SK-N-SH (cell line): ENCODE data around the gene SMIM12.

ENCODE experiments used
- CHD2 ChIP-seq: fragments of 150-350 bp; IDR thresholded peaks from 2 replicates; pipeline ENCODE4 v1.6.1; 2018; ENCODE audit warnings: low read length; ENCODE audit not compliant: partially characterized antibody
- EP300 ChIP-seq, 2 experiments: IDR thresholded peaks; 2 replicates each; pipeline versions ENCODE4 v1.4.0 to v1.6.1; 2012; ENCODE audit warnings: borderline replicate concordance in 1 of 2, low read depth in 1 of 2, low read length in 1 of 2
- MEF2A ChIP-seq: IDR thresholded peaks from 2 replicates; pipeline ENCODE4 v1.4.0; 2012; ENCODE audit warnings: low read depth, borderline replicate concordance
- POLR2AphosphoS5 ChIP-seq: IDR thresholded peaks from 2 replicates; pipeline ENCODE4 v1.6.1; 2012; ENCODE audit warnings: low read depth, low read length
- RFX5 ChIP-seq: IDR thresholded peaks from 2 replicates; pipeline ENCODE4 v1.6.1; 2012; ENCODE audit warnings: mild to moderate bottlenecking, improper control_type of control experiment, low read length
- SMC3 ChIP-seq: IDR thresholded peaks from 2 replicates; pipeline ENCODE4 v1.6.1; 2012; ENCODE audit warnings: low read depth, low read length, improper control_type of control experiment
- TAF1 ChIP-seq: IDR thresholded peaks from 2 replicates; pipeline ENCODE4 v1.6.1; 2012; ENCODE audit warnings: low read depth, mild to moderate bottlenecking, low read length, moderate library complexity, borderline replicate concordance
- TCF12 ChIP-seq: IDR thresholded peaks from 2 replicates; pipeline ENCODE4 v1.4.0; 2012
- YY1 ChIP-seq: IDR thresholded peaks from 2 replicates; pipeline ENCODE4 v1.4.0; 2012; ENCODE audit warnings: low read depth, mild to moderate bottlenecking
- TF ChIP-seq, protein P1 (sequence below): fragments of 200-600 bp; sonication (generic); IDR thresholded peaks from 2 replicates; pipeline ENCODE4 v1.6.1; 2017; ENCODE audit warnings: antibody characterized with exemption, mild to moderate bottlenecking, moderate library complexity
- TF ChIP-seq, protein P2 (sequence below): IDR thresholded peaks from 2 replicates; pipeline ENCODE4 v1.4.0; 2012; ENCODE audit warnings: low read depth, borderline replicate concordance

DNA sequence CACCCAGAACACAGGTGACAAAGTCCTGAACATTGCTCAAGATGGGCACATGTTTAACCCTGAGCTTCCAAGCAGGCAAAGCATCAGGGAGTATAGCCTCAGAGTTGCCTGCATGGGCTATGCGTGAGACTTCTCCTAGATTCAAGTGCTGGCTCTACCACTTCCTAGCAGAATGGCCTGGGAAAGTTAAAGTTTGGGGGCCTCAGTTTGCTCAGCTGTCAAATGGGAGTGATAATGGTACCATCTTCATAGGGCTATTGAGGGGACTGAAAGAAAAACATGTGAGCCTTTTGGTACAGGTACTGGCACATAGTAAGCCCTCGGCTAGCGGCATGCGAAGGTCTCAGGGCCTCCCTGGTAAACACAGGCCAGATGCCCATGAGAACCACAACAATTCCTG is 28.0 kb upstream of the SMIM12 start:
- TF ChIP-seq, protein P1, sequence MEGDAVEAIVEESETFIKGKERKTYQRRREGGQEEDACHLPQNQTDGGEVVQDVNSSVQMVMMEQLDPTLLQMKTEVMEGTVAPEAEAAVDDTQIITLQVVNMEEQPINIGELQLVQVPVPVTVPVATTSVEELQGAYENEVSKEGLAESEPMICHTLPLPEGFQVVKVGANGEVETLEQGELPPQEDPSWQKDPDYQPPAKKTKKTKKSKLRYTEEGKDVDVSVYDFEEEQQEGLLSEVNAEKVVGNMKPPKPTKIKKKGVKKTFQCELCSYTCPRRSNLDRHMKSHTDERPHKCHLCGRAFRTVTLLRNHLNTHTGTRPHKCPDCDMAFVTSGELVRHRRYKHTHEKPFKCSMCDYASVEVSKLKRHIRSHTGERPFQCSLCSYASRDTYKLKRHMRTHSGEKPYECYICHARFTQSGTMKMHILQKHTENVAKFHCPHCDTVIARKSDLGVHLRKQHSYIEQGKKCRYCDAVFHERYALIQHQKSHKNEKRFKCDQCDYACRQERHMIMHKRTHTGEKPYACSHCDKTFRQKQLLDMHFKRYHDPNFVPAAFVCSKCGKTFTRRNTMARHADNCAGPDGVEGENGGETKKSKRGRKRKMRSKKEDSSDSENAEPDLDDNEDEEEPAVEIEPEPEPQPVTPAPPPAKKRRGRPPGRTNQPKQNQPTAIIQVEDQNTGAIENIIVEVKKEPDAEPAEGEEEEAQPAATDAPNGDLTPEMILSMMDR: no peak
- TF ChIP-seq SMC3 (no peak), EP300 (IDR thresholded peaks at IDR 0.05; ENCODE audit: borderline replicate concordance in 1 of 2, low read depth in 1 of 2, low read length in 1 of 2) (no peak), MEF2A (no peak), RFX5 (no peak), TAF1 (no peak), TCF12 (no peak), YY1 (no peak), POLR2AphosphoS5 (no peak), CHD2 (no peak)
- TF ChIP-seq, protein P2, sequence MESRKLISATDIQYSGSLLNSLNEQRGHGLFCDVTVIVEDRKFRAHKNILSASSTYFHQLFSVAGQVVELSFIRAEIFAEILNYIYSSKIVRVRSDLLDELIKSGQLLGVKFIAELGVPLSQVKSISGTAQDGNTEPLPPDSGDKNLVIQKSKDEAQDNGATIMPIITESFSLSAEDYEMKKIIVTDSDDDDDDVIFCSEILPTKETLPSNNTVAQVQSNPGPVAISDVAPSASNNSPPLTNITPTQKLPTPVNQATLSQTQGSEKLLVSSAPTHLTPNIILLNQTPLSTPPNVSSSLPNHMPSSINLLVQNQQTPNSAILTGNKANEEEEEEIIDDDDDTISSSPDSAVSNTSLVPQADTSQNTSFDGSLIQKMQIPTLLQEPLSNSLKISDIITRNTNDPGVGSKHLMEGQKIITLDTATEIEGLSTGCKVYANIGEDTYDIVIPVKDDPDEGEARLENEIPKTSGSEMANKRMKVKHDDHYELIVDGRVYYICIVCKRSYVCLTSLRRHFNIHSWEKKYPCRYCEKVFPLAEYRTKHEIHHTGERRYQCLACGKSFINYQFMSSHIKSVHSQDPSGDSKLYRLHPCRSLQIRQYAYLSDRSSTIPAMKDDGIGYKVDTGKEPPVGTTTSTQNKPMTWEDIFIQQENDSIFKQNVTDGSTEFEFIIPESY: no peak
